Neural cell (in vitro differentiated cells): ENCODE data around the gene DOCK4. TPM values are rescaled to one million over a fixed set of nuclear protein-coding genes. Genes with fewer than 3 reads are reported as not detected.

Experiments used
- H2AFZ ChIP-seq: fragments of 200-600, 300-800 bp; sonication (generic), shearing (Covaris generic); 2 replicates; pipeline ENCODE4 v1.6.0; 2014; ENCODE audit warnings: low read depth, mild to moderate bottlenecking, antibody characterized with exemption, low read length, moderate library complexity
- H3F3A ChIP-seq: fragments of 200-600 bp; shearing (Covaris generic); 2 replicates; pipeline ENCODE4 v1.6.1; 2016; ENCODE audit warnings: mild to moderate bottlenecking, moderate library complexity, mixed read lengths, antibody characterized with exemption, low read length; ENCODE audit not compliant: insufficient read depth, poor library complexity, severe bottlenecking
- H3K27ac ChIP-seq: fragments of 200-600, 300-800 bp; sonication (generic), shearing (Covaris generic); 2 replicates; pipeline ENCODE4 v1.5.1; 2014; ENCODE audit warnings: mild to moderate bottlenecking, low read length, moderate library complexity
- H3K27me3 ChIP-seq: fragments of 300-800, 200-600 bp; sonication (generic), shearing (Covaris generic); 2 replicates; pipeline ENCODE4 v1.6.0; 2014; ENCODE audit warnings: mild to moderate bottlenecking, low read depth, low read length, moderate library complexity; ENCODE audit not compliant: insufficient read depth
- H3K36me3 ChIP-seq: fragments of 300-800, 200-600 bp; sonication (generic), shearing (Covaris generic); 2 replicates; pipeline ENCODE4 v1.5.1; 2014; ENCODE audit warnings: mild to moderate bottlenecking, antibody characterized with exemption, low read length, moderate library complexity; ENCODE audit not compliant: insufficient read depth
- H3K4me2 ChIP-seq: fragments of 300-800, 200-600 bp; sonication (generic), shearing (Covaris generic); 2 replicates; pipeline ENCODE4 v1.6.0; 2014; ENCODE audit warnings: mild to moderate bottlenecking, low read length
- H3K4me3 ChIP-seq: fragments of 300-800, 200-600 bp; sonication (generic), shearing (Covaris generic); 2 replicates; pipeline ENCODE4 v1.5.1; 2014; ENCODE audit warnings: mild to moderate bottlenecking, low read length, moderate library complexity
- H3K79me2 ChIP-seq: fragments of 200-600 bp; shearing (Covaris generic); replicated peaks from 2 replicates; pipeline ENCODE4 v1.6.0; 2014; ENCODE audit warnings: mild to moderate bottlenecking, low read length, moderate library complexity; ENCODE audit not compliant: insufficient read depth
- H3K9ac ChIP-seq: fragments of 300-800, 200-600 bp; sonication (generic), shearing (Covaris generic); 2 replicates; pipeline ENCODE4 v1.6.1; 2016; ENCODE audit warnings: mild to moderate bottlenecking, low read length, mixed read lengths
- H3K9me2 ChIP-seq: fragments of 200-600 bp; shearing (Covaris generic); 2 replicates; pipeline ENCODE4 v1.6.1; 2016; ENCODE audit warnings: mild to moderate bottlenecking, low read length, mixed read lengths; ENCODE audit not compliant: insufficient read depth
- H3K9me3 ChIP-seq: fragments of 200-600, 300-800 bp; sonication (generic), shearing (Covaris generic); 2 replicates; pipeline ENCODE4 v1.6.1; 2016; ENCODE audit warnings: mild to moderate bottlenecking, mixed run types, low read length, moderate library complexity, mixed read lengths
- H4K20me1 ChIP-seq: fragments of 200-600 bp; shearing (Covaris generic); 2 replicates; pipeline ENCODE4 v1.6.1; 2016; ENCODE audit warnings: mild to moderate bottlenecking, mixed run types; ENCODE audit not compliant: insufficient read depth
- EP300 ChIP-seq: fragments of 450-650 bp; conservative IDR thresholded peaks from 2 replicates; pipeline ENCODE4 v1.6.1; 2014; ENCODE audit warnings: antibody characterized with exemption, mild to moderate bottlenecking, moderate library complexity; ENCODE audit not compliant: poor library complexity, severe bottlenecking
- EZH2 ChIP-seq: fragments of 200-600, 300-800 bp; shearing (Covaris generic), sonication (generic); IDR thresholded peaks from 2 replicates; pipeline ENCODE4 v1.6.1; 2014; ENCODE audit warnings: antibody characterized with exemption, low read length, borderline replicate concordance, mild to moderate bottlenecking; ENCODE audit not compliant: insufficient read depth, poor library complexity, severe bottlenecking
- MXI1 ChIP-seq: fragments of 450-650 bp; conservative IDR thresholded peaks from 2 replicates; pipeline ENCODE4 v1.6.1; 2014; ENCODE audit warnings: antibody characterized with exemption, mild to moderate bottlenecking; ENCODE audit not compliant: poor library complexity, severe bottlenecking
- POLR2AphosphoS5 ChIP-seq: IDR thresholded peaks from 2 replicates; pipeline ENCODE4 v1.6.1; 2012
- RAD21 ChIP-seq: fragments of 450-650 bp; conservative IDR thresholded peaks from 2 replicates; pipeline ENCODE4 v1.6.1; 2014; ENCODE audit warnings: antibody characterized with exemption, mild to moderate bottlenecking, moderate library complexity
- SMC3 ChIP-seq: fragments of 450-650 bp; conservative IDR thresholded peaks from 2 replicates; pipeline ENCODE4 v1.6.1; 2014; ENCODE audit warnings: antibody characterized with exemption, mild to moderate bottlenecking, moderate library complexity; ENCODE audit not compliant: poor library complexity
- TAF1 ChIP-seq: IDR thresholded peaks from 2 replicates; pipeline ENCODE4 v1.6.1; 2012; ENCODE audit warnings: low read depth
- polyA plus RNA-seq: library from polyadenylated mRNA; depleted of rRNA; stranded (reverse); fragments of >200 nt; gene quantifications from 2 replicates; pipeline ENCODE4 v1.2.3, GENCODE V29; 2014
- TF ChIP-seq, protein P1 (sequence below): fragments of 450-650 bp; IDR thresholded peaks from 2 replicates; pipeline ENCODE4 v1.5.1; 2014; ENCODE audit warnings: antibody characterized with exemption, mild to moderate bottlenecking, moderate library complexity; ENCODE audit not compliant: poor library complexity, severe bottlenecking
- TF ChIP-seq, protein P2 (sequence below): IDR thresholded peaks from 2 replicates; pipeline ENCODE4 v1.6.1; 2012; ENCODE audit warnings: borderline replicate concordance

DOCK4 gene
- polyA plus RNA-seq, 1 donor from 2014 or later: 28.1 TPM

DNA sequence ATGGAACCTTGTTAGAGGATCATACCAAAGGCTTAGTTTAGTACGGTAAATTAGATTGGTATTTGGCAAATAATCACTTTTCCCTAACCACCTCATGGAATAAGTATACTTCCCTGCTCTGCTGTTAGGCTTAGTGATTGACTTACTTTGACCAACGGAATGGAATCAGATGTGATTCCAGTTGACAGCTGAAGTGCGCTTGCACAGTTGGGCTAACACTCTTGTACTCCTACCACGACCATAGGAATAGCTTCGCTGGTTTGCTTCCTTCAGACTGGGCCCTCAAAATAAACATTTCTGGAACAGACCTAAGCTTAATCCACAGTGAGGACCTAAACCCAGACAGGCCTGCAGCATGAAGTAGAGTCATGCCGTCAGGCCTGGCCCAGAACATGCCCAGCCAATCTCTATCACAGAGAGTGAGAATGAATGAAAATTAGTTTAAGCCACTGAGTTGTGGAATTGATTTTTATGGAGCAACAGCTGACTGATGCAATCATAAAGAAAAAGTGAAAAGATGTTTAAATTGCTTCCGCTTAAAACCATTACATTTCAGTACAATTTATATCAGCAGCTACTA lies 122.3 kb downstream of the DOCK4 start:
- no peaks in the 10 kb centered on the region for H4K20me1 ChIP-seq
- no peak overlapping the region for H2AFZ ChIP-seq
- no peaks in the 10 kb centered on the region for H3K36me3 ChIP-seq
- no peaks in the 10 kb centered on the region for H3K9me3 ChIP-seq
- no peak overlapping the region for H3K27ac ChIP-seq
- H3K27me3 ChIP-seq: no peaks in the 10 kb centered on the region
- H3F3A ChIP-seq: no peaks in the 10 kb centered on the region
- no peak overlapping the region for H3K4me3 ChIP-seq
- H3K9me2 ChIP-seq: no peaks in the 10 kb centered on the region
- H3K4me2 ChIP-seq: no peak overlapping the region
- no peak overlapping the region for H3K9ac ChIP-seq
- no peaks in the 10 kb centered on the region for H3K79me2 ChIP-seq
- TF ChIP-seq EZH2: no peak
- TF ChIP-seq, protein P1, sequence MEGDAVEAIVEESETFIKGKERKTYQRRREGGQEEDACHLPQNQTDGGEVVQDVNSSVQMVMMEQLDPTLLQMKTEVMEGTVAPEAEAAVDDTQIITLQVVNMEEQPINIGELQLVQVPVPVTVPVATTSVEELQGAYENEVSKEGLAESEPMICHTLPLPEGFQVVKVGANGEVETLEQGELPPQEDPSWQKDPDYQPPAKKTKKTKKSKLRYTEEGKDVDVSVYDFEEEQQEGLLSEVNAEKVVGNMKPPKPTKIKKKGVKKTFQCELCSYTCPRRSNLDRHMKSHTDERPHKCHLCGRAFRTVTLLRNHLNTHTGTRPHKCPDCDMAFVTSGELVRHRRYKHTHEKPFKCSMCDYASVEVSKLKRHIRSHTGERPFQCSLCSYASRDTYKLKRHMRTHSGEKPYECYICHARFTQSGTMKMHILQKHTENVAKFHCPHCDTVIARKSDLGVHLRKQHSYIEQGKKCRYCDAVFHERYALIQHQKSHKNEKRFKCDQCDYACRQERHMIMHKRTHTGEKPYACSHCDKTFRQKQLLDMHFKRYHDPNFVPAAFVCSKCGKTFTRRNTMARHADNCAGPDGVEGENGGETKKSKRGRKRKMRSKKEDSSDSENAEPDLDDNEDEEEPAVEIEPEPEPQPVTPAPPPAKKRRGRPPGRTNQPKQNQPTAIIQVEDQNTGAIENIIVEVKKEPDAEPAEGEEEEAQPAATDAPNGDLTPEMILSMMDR: no peak
- no peak for TF ChIP-seq TAF1
- TF ChIP-seq, protein P2, sequence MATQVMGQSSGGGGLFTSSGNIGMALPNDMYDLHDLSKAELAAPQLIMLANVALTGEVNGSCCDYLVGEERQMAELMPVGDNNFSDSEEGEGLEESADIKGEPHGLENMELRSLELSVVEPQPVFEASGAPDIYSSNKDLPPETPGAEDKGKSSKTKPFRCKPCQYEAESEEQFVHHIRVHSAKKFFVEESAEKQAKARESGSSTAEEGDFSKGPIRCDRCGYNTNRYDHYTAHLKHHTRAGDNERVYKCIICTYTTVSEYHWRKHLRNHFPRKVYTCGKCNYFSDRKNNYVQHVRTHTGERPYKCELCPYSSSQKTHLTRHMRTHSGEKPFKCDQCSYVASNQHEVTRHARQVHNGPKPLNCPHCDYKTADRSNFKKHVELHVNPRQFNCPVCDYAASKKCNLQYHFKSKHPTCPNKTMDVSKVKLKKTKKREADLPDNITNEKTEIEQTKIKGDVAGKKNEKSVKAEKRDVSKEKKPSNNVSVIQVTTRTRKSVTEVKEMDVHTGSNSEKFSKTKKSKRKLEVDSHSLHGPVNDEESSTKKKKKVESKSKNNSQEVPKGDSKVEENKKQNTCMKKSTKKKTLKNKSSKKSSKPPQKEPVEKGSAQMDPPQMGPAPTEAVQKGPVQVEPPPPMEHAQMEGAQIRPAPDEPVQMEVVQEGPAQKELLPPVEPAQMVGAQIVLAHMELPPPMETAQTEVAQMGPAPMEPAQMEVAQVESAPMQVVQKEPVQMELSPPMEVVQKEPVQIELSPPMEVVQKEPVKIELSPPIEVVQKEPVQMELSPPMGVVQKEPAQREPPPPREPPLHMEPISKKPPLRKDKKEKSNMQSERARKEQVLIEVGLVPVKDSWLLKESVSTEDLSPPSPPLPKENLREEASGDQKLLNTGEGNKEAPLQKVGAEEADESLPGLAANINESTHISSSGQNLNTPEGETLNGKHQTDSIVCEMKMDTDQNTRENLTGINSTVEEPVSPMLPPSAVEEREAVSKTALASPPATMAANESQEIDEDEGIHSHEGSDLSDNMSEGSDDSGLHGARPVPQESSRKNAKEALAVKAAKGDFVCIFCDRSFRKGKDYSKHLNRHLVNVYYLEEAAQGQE: no peak
- no peak for TF ChIP-seq EP300
- no peak for TF ChIP-seq MXI1
- no peak for TF ChIP-seq RAD21
- TF ChIP-seq POLR2AphosphoS5: no peak
- TF ChIP-seq SMC3: no peak

DNA sequence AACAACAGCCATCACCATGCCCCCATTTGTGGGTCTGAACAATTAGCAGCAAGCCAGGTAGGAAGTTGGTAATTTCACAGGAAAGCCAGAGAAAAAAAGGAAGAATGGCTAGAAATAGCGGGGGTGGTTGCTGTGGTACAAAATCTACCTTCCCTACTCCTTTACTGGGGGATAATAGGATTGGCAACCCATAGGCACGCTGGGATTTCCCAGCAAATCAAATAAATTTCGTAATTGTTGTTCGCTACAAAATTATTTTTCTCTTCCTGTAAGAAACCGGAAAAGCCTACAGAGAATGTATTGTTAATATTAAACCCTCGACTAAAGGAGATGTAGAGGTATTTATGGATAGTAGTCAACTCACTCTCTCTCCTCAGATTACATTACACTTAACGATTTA lies 123.9 kb downstream of the DOCK4 start:
- Histone ChIP-seq H3K4me3 (no peak overlapping the region), H3K9me2 (no peaks in the 10 kb centered on the region), H3K79me2 (no peaks in the 10 kb centered on the region), H2AFZ (no peak overlapping the region), H4K20me1 (no peaks in the 10 kb centered on the region), H3K36me3 (no peaks in the 10 kb centered on the region), H3K4me2 (no peak overlapping the region), H3K27me3 (no peaks in the 10 kb centered on the region), H3K9me3 (no peaks in the 10 kb centered on the region), H3F3A (no peaks in the 10 kb centered on the region), H3K9ac (no peak overlapping the region), H3K27ac (no peak overlapping the region)
- TF ChIP-seq EZH2 (no peak), EP300 (no peak), SMC3 (no peak), MXI1 (no peak), POLR2AphosphoS5 (no peak), RAD21 (no peak)
- TF ChIP-seq, protein P1: no peak
- TF ChIP-seq, protein P2: no peak
